ENCODE data around the gene PHKG2.
A peak's percentile ranks its signal among the peaks of the same experiment; 100 is the strongest.
"Not testable (repeated sequence)": the region's sequence is repeated elsewhere in the genome, so short reads cannot be mapped to it uniquely, and the experiment has no call there.

Gene PHKG2

GRCh38 chr16:30747799-30748633 lies at the start of gene PHKG2:
PHKG2 (plus strand) TSS chr16:30748425; CDS start chr16:30748821, 396 bp downstream.
- DNase-seq, result peak; percentile 88

GRCh38 chr16:30698816-30699614 lies 49.2 kb upstream of the PHKG2 start, which contains the start of gene SRCAP:
SRCAP (plus strand) TSS chr16:30699171; CDS start chr16:30700825, 1,654 bp downstream.
- peak; percentile 36 for DNase-seq

- no peak for DNase-seq
These were observed 48.6 kb upstream of the PHKG2 start for GRCh38 chr16:30699615-30700099.

- DNase-seq, result no peak
These were observed 47.7 kb upstream of the PHKG2 start for GRCh38 chr16:30700491-30700890.

GRCh38 chr16:30700971-30701370 lies 47.3 kb upstream of the PHKG2 start:
- DNase-seq, result no peak

GRCh38 chr16:30703071-30703470 lies 45.2 kb upstream of the PHKG2 start:
- DNase-seq, result not testable (repeated sequence)

GRCh38 chr16:30703971-30704370 lies 44.3 kb upstream of the PHKG2 start:
- no peak for DNase-seq

- DNase-seq, result no peak
These were observed 42.2 kb upstream of the PHKG2 start for GRCh38 chr16:30706046-30706445.

GRCh38 chr16:30710971-30711370 lies 37.3 kb upstream of the PHKG2 start:
- no peak for DNase-seq

- DNase-seq, result no peak
These were observed 36.5 kb upstream of the PHKG2 start for GRCh38 chr16:30711712-30712111.

GRCh38 chr16:30715750-30716445 lies 32.3 kb upstream of the PHKG2 start:
- DNase-seq, result no peak

GRCh38 chr16:30720086-30720485 lies 28.1 kb upstream of the PHKG2 start:
- DNase-seq, result no peak

- no peak for DNase-seq
These were observed 27.5 kb upstream of the PHKG2 start for GRCh38 chr16:30720694-30721093.

- no peak for DNase-seq
These were observed 27.1 kb upstream of the PHKG2 start for GRCh38 chr16:30721167-30721566.

- no peak for DNase-seq
These were observed 26.6 kb upstream of the PHKG2 start for GRCh38 chr16:30721606-30722005.

- DNase-seq, result no peak
These were observed 25.8 kb upstream of the PHKG2 start for GRCh38 chr16:30722443-30722842.

GRCh38 chr16:30722916-30723315 lies 25.3 kb upstream of the PHKG2 start:
- DNase-seq, result no peak

GRCh38 chr16:30723725-30724355 lies 24.4 kb upstream of the PHKG2 start:
- no peak for DNase-seq

- no peak for DNase-seq
These were observed 23.4 kb upstream of the PHKG2 start for GRCh38 chr16:30724641-30725417.

- DNase-seq, result no peak
These were observed 22.8 kb upstream of the PHKG2 start for GRCh38 chr16:30725418-30725792.

- no peak for DNase-seq
These were observed 19.9 kb upstream of the PHKG2 start for GRCh38 chr16:30728321-30728720.

Data from NCI-H2029 treated with DMSO at 0.1 percent for 48 hours (cell line).